Adrenal gland (tissue), 5 donors: Measurements from ENCODE around the gene KHSRP.

Source experiments
- POLR2A ChIP-seq, 2 donors: fragments of 450-650 bp; IDR thresholded peaks; one replicate each; pipeline ENCODE4 v1.6.1; 2017; ENCODE audit warnings: antibody characterized with exemption in 2 of 2, mild to moderate bottlenecking in 2 of 2, moderate library complexity in 1 of 2
- TF ChIP-seq, protein P1 (sequence below), 6 experiments: fragments of 450-650 bp in 4 of 6; fragments of 200-600 bp in 2 of 6; sonication (generic) in 1 of 6; IDR thresholded peaks; 1 replicate in 5 of 6; 2 replicates in 1 of 6; pipeline versions ENCODE4 v1.5.1 to v1.8.0; 2016 to 2021; ENCODE audit warnings: antibody characterized with exemption in 6 of 6, mild to moderate bottlenecking in 2 of 6, moderate library complexity in 1 of 6
- donor health status: DM: no; HTN: no; CAD: no.

- TF ChIP-seq, protein P1, sequence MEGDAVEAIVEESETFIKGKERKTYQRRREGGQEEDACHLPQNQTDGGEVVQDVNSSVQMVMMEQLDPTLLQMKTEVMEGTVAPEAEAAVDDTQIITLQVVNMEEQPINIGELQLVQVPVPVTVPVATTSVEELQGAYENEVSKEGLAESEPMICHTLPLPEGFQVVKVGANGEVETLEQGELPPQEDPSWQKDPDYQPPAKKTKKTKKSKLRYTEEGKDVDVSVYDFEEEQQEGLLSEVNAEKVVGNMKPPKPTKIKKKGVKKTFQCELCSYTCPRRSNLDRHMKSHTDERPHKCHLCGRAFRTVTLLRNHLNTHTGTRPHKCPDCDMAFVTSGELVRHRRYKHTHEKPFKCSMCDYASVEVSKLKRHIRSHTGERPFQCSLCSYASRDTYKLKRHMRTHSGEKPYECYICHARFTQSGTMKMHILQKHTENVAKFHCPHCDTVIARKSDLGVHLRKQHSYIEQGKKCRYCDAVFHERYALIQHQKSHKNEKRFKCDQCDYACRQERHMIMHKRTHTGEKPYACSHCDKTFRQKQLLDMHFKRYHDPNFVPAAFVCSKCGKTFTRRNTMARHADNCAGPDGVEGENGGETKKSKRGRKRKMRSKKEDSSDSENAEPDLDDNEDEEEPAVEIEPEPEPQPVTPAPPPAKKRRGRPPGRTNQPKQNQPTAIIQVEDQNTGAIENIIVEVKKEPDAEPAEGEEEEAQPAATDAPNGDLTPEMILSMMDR (IDR thresholded peaks at IDR 0.05): no peak
- TF ChIP-seq POLR2A (IDR thresholded peaks at IDR 0.05): no peak
These were observed 3.3 kb downstream of the KHSRP start for GRCh38 chr19:6421075-6422014.
